ENCODE measurements around the gene NUMB. TPM values are rescaled to one million over a fixed set of nuclear protein-coding genes. Genes with fewer than 3 reads are reported as not detected.
"Not testable (repeated sequence)": the region's sequence is repeated elsewhere in the genome, so short reads cannot be mapped to it uniquely, and the experiment has no call there.

The NUMB gene
- total and polyA plus RNA-seq, 12 donors: 18.9 to 42.6 (median 32.0) TPM

DNA sequence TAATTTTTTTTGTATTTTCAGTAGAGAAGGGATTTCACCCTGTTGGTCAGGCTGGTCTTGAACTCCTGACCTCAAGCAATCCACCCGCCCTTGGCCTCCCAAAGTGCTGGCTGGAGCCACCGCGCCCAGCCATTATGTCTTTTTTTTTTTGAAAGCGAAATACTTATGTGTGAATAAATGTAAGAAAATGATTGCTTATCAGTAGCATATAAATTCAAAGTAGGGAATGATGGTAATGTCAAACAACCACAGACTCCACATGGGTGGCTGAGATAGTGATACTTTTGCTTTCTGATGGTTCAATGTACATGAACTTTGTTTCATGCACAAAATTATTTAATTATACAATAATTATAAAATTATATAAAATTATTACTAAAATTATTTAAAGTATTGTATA, 145.2 kb downstream of the NUMB start:
- no peak overlapping the region for H3K4me3 ChIP-seq
- TF ChIP-seq, protein P1, sequence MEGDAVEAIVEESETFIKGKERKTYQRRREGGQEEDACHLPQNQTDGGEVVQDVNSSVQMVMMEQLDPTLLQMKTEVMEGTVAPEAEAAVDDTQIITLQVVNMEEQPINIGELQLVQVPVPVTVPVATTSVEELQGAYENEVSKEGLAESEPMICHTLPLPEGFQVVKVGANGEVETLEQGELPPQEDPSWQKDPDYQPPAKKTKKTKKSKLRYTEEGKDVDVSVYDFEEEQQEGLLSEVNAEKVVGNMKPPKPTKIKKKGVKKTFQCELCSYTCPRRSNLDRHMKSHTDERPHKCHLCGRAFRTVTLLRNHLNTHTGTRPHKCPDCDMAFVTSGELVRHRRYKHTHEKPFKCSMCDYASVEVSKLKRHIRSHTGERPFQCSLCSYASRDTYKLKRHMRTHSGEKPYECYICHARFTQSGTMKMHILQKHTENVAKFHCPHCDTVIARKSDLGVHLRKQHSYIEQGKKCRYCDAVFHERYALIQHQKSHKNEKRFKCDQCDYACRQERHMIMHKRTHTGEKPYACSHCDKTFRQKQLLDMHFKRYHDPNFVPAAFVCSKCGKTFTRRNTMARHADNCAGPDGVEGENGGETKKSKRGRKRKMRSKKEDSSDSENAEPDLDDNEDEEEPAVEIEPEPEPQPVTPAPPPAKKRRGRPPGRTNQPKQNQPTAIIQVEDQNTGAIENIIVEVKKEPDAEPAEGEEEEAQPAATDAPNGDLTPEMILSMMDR (IDR thresholded peaks at IDR 0.05): no peak
- H3K36me3 ChIP-seq: peaks cover 0 to 17% (median 0%) of the 10 kb centered on the region in 9 donors
- H3K9me3 ChIP-seq: no peaks in the 10 kb centered on the region
- no peak for DNase-seq
- WGBS, 2 donors: 97 to 98% methylated on average over 4 of the region's 4 CpGs
- H3K4me1 ChIP-seq: peaks cover 0 to 18% (median 8%) of the 10 kb centered on the region in 9 donors
- no peaks in the 10 kb centered on the region for H3K27me3 ChIP-seq
- intact Hi-C loops (cut with DNase I): no loop called here
- ATAC-seq: no peak
- H3K27ac ChIP-seq: no peak overlapping the region

DNA sequence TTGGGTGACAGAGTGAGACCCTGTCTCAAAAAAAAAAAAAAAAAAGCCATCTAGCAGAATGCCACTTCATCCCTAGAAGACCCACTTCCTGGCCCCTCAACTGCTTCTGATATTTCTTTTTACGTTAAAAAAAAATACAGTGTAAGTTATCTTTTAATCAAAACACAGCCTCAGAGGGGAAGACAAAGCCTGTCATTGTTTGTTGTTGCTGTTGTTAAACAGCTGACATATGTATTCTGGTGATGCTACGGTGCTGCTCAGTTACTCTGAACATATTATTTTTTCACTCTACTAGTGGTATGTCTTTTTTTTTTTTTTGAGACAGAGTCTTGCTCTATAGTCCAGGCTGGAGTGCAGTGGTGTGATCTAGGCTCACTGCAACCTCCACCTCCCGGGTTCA, 145.7 kb downstream of the NUMB start:
- intact Hi-C loops (cut with DNase I): no loop called here

DNA sequence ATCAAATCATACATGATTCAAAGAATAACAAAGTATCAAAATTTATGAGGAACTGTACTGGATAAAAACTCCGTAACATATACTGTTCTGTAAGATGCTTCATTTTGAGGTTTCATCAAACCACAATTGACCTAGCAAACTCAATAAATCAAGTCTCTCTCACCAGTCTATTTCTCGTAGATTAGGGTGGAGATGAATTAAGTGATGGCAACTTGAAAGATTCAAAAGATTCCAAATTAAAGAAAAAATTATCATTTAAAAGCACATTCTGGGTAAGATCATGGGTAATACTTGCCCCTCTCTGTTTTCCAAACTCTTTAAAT, 146.7 kb downstream of the NUMB start:
- H3K27ac ChIP-seq: peak overlapping the region in 2 of 10 donors; percentile 51 to 68
- peaks cover 0 to 21% (median 0%) of the 10 kb centered on the region in 9 donors for H3K36me3 ChIP-seq
- H3K4me1 ChIP-seq: peaks cover 0 to 18% (median 8%) of the 10 kb centered on the region in 9 donors
- DNase-seq (no peak), ATAC-seq (no peak)
- no peaks in the 10 kb centered on the region for H3K9me3 ChIP-seq
- no peaks in the 10 kb centered on the region for H3K27me3 ChIP-seq
- intact Hi-C loops (cut with DNase I): no loop called here
- TF ChIP-seq, protein P1 (IDR thresholded peaks at IDR 0.05): no peak
- no peak overlapping the region for H3K4me3 ChIP-seq
- whole genome bisulfite sequencing, 2 donors: 83 to 87% methylated on average over 2 of the region's 2 CpGs

More for the DNA sequence above, 145.7 kb downstream of the NUMB start:
- DNase-seq (no peak), ATAC-seq (no peak)
- TF ChIP-seq, protein P1 (IDR thresholded peaks at IDR 0.05): no peak
- Histone ChIP-seq H3K36me3 (peaks cover 0 to 21% (median 0%) of the 10 kb centered on the region in 9 donors), H3K27me3 (no peaks in the 10 kb centered on the region), H3K4me1 (peaks cover 0 to 18% (median 8%) of the 10 kb centered on the region in 9 donors), H3K4me3 (no peak overlapping the region), H3K27ac (no peak overlapping the region), H3K9me3 (no peaks in the 10 kb centered on the region)
- WGBS, 2 donors: 63 to 80% methylated on average over 3 of the region's 3 CpGs

- H3K4me3 ChIP-seq; H3K27ac ChIP-seq; H3K27me3 ChIP-seq; ATAC-seq; H3K9me3 ChIP-seq; DNase-seq; intact Hi-C loops (cut with DNase I); H3K36me3 ChIP-seq: not testable (repeated sequence)
- 76 to 93% methylated on average over 1 of the region's 1 CpG for WGBS, 2 donors
- peaks cover 0 to 21% (median 8%) of the 10 kb centered on the region in 9 donors for H3K4me1 ChIP-seq
Measured at GRCh38 chr14:73309207-73309606, 149.1 kb downstream of the NUMB start.

DNA sequence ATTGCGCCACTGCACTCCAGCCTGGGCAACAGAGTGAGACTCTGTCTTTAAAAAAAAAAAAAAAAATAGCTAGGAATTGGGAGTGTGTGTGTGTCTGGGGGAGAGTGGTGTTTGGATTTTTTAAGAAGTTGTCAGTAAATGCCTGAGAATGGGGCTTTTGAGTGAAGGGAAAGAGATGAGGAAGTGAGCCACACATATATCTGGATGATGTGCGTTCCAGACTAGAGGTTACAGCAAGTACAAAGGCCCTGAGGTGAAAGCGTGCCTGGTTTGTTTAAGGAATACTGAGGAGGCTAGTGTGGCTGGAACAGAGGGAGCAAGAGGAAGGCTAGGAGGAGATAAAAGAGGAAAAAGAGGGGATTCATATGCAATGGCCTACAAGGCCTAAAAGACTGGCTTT, 151.1 kb downstream of the NUMB start:
- intact Hi-C loops (cut with DNase I): no loop called here
- DNase-seq (no peak), ATAC-seq (no peak)
- Histone ChIP-seq H3K36me3 (peaks cover 0 to 10% (median 0%) of the 10 kb centered on the region in 9 donors), H3K9me3 (no peaks in the 10 kb centered on the region), H3K4me3 (no peak overlapping the region), H3K27me3 (no peaks in the 10 kb centered on the region), H3K27ac (no peak overlapping the region), H3K4me1 (peaks cover 0 to 29% (median 11%) of the 10 kb centered on the region in 9 donors)
- 97 to 98% methylated on average over 3 of the region's 3 CpGs for WGBS, 2 donors
- TF ChIP-seq, protein P1 (IDR thresholded peaks at IDR 0.05): no peak

Data from heart right ventricle (tissue), 16 donors.